ENCODE data around the gene LACRT.

Gene LACRT

GRCh38 chr12:54598970-54599369, 35.7 kb downstream of the LACRT start:
- DNase-seq: no peak

- DNase-seq: peak in 9 of 14 donors; percentile 4 to 52 (median 29)
These were observed 38.2 kb downstream of the LACRT start for GRCh38 chr12:54596526-54596946.

- DNase-seq: no peak
These were observed 39.2 kb downstream of the LACRT start for GRCh38 chr12:54595471-54595870.

- DNase-seq: no peak
These were observed 41.0 kb downstream of the LACRT start for GRCh38 chr12:54593725-54594124.

- no peak for DNase-seq
These were observed 41.6 kb downstream of the LACRT start for GRCh38 chr12:54593135-54593534.

GRCh38 chr12:54592316-54592715, 42.4 kb downstream of the LACRT start:
- no peak for DNase-seq

GRCh38 chr12:54590978-54591591, 43.6 kb downstream of the LACRT start:
- no peak for DNase-seq

GRCh38 chr12:54589964-54590363, 44.7 kb downstream of the LACRT start:
- DNase-seq: no peak

- DNase-seq: no peak
These were observed 45.8 kb downstream of the LACRT start for GRCh38 chr12:54588890-54589267.

- DNase-seq: peak in 1 of 14 donors; percentile 23
These were observed 46.4 kb downstream of the LACRT start, which contains the start of gene PPP1R1A for GRCh38 chr12:54588110-54588889. Gene PPP1R1A (minus strand): TSS chr12:54588659. CDS start chr12:54588488, 171 bp downstream.

- peak in 7 of 14 donors; percentile 36 to 63 (median 51) for DNase-seq
These were observed 47.3 kb downstream of the LACRT start for GRCh38 chr12:54587315-54587873.

- DNase-seq: no peak
These were observed 48.1 kb downstream of the LACRT start for GRCh38 chr12:54586620-54587019.

GRCh38 chr12:54585243-54585642, 49.5 kb downstream of the LACRT start:
- no peak for DNase-seq

- DNase-seq: no peak
These were observed 50.6 kb downstream of the LACRT start for GRCh38 chr12:54584128-54584527.

- DNase-seq: no peak
These were observed 51.0 kb downstream of the LACRT start for GRCh38 chr12:54583726-54584125.

GRCh38 chr12:54581412-54581811, 53.3 kb downstream of the LACRT start:
- no peak for DNase-seq

Data from C1 segment of cervical spinal cord (tissue), 14 donors.